SK-N-SH (cell line): ENCODE measurements around the gene DGKZ. TPM values are rescaled to one million over a fixed set of nuclear protein-coding genes. Genes with fewer than 3 reads are reported as not detected.

Experiments used
- CTCF ChIA-PET: fragments of 300-600, 350-600 bp; formaldehyde crosslinking; extraction: SDS; loops from one replicate; lab custom pipeline; 2021; lab: Yijun Ruan, JAX
- POLR2A ChIA-PET: fragments of 350-600 bp; sonication (Branson Sonifier 250); formaldehyde crosslinking; extraction: SDS; loops from one replicate; lab custom pipeline; 2020; ENCODE audit warnings: antibody characterized with exemption, inconsistent platforms; lab: Yijun Ruan, JAX
- DNase-seq: peaks from one replicate; pipeline ENCODE4 v3.0.0; 2012
- H2AFZ ChIP-seq: fragments of 200-600 bp; sonication (generic); 2 replicates; pipeline ENCODE4 v1.8.1; 2016; ENCODE audit warnings: antibody characterized with exemption, mild to moderate bottlenecking, low read depth
- H3F3A ChIP-seq: fragments of 200-600 bp; sonication (generic); replicated peaks from 2 replicates; pipeline ENCODE3; 2016; ENCODE audit warnings: antibody characterized with exemption, mild to moderate bottlenecking; ENCODE audit not compliant: insufficient read depth
- H3K27ac ChIP-seq, 2 experiments: fragments of 200-500 bp in 1 of 2; fragments of 200-600 bp in 1 of 2; sonication (Bioruptor generic) in 1 of 2; sonication (generic), shearing (Covaris generic) in 1 of 2; 2 replicates each; pipeline versions ENCODE4 v1.5.1 to v1.6.1; 2014 to 2016; ENCODE audit warnings: low read depth in 2 of 2, inconsistent platforms in 1 of 2, low read length in 1 of 2, mild to moderate bottlenecking in 1 of 2, mixed read lengths in 1 of 2
- H3K27me3 ChIP-seq: fragments of 200-600 bp; sonication (generic), shearing (Covaris generic); 2 replicates; pipeline ENCODE4 v1.6.1; 2016; ENCODE audit warnings: mixed run types; ENCODE audit not compliant: insufficient read depth
- H3K36me3 ChIP-seq, 2 experiments: fragments of 200-500 bp in 1 of 2; fragments of 200-600 bp in 1 of 2; sonication (Bioruptor generic) in 1 of 2; sonication (generic) in 1 of 2; replicated peaks in 1 of 2; 2 replicates each; pipeline versions ENCODE3 to v1.5.1; 2014 to 2016; ENCODE audit warnings: low read length in 1 of 2, mild to moderate bottlenecking in 1 of 2; ENCODE audit not compliant: insufficient read depth in 2 of 2, control insufficient read depth in 1 of 2
- H3K4me1 ChIP-seq, 2 experiments: fragments of 200-500 bp in 1 of 2; fragments of 200-600 bp in 1 of 2; sonication (Bioruptor generic) in 1 of 2; sonication (generic), shearing (Covaris generic) in 1 of 2; 2 replicates each; pipeline versions ENCODE4 v1.5.1 to v1.6.1; 2014 to 2016; ENCODE audit warnings: low read depth in 1 of 2, low read length in 1 of 2, mixed run types in 1 of 2; ENCODE audit not compliant: insufficient read depth in 2 of 2, control insufficient read depth in 1 of 2
- H3K4me2 ChIP-seq: fragments of 200-600 bp; sonication (generic), shearing (Covaris generic); 2 replicates; pipeline ENCODE4 v1.6.1; 2017; ENCODE audit warnings: mixed run types
- H3K4me3 ChIP-seq, 2 experiments: fragments of 200-500 bp in 1 of 2; fragments of 200-600 bp in 1 of 2; sonication (Bioruptor generic) in 1 of 2; sonication (generic), shearing (Covaris generic) in 1 of 2; 2 replicates each; pipeline versions ENCODE4 v1.5.1 to v1.8.1; 2014 to 2016; ENCODE audit warnings: low read depth in 2 of 2, inconsistent platforms in 1 of 2, low read length in 1 of 2, mild to moderate bottlenecking in 1 of 2, mixed read lengths in 1 of 2, moderate library complexity in 1 of 2
- H3K79me2 ChIP-seq: fragments of 200-600 bp; sonication (generic); 2 replicates; pipeline ENCODE4 v1.8.1; 2017; ENCODE audit warnings: mild to moderate bottlenecking; ENCODE audit not compliant: insufficient read depth
- H3K9ac ChIP-seq: fragments of 200-600 bp; sonication (generic); 2 replicates; pipeline ENCODE4 v1.6.1; 2017; ENCODE audit warnings: mixed run types
- H3K9me2 ChIP-seq: fragments of 200-600 bp; sonication (generic); 2 replicates; pipeline ENCODE4 v1.6.1; 2017; ENCODE audit warnings: mixed run types
- H3K9me3 ChIP-seq: fragments of 200-600 bp; sonication (generic); 2 replicates; pipeline ENCODE4 v1.6.1; 2017; ENCODE audit warnings: mixed run types, mild to moderate bottlenecking, moderate library complexity
- H4K20me1 ChIP-seq: fragments of 200-600 bp; sonication (generic); 2 replicates; pipeline ENCODE4 v1.6.1; 2017; ENCODE audit warnings: mild to moderate bottlenecking, mixed run types; ENCODE audit not compliant: insufficient read depth
- CTCF ChIP-seq: fragments of 200-600 bp; sonication (generic); IDR thresholded peaks from 2 replicates; pipeline ENCODE4 v1.6.1; 2017; ENCODE audit warnings: antibody characterized with exemption, mild to moderate bottlenecking, moderate library complexity
- ELF1 ChIP-seq: IDR thresholded peaks from 2 replicates; pipeline ENCODE4 v1.4.0; 2012
- EP300 ChIP-seq, 2 experiments: IDR thresholded peaks; 2 replicates each; pipeline versions ENCODE4 v1.4.0 to v1.6.1; 2012; ENCODE audit warnings: borderline replicate concordance in 1 of 2, low read depth in 1 of 2, low read length in 1 of 2
- EZH2phosphoT487 ChIP-seq: fragments of 200-600 bp; sonication (generic); IDR thresholded peaks from 2 replicates; pipeline ENCODE4 v1.6.1; 2017; ENCODE audit warnings: low read depth, mixed run types, mild to moderate bottlenecking, antibody characterized with exemption, moderate library complexity, borderline replicate concordance
- FOSL2 ChIP-seq: IDR thresholded peaks from 2 replicates; pipeline ENCODE4 v1.4.0; 2012; ENCODE audit warnings: low read depth, mild to moderate bottlenecking, moderate library complexity, borderline replicate concordance
- GATA2 ChIP-seq: sonication (generic); formaldehyde crosslinking; IDR thresholded peaks from 2 replicates; pipeline ENCODE4 v1.5.0; 2020; ENCODE audit warnings: mild to moderate bottlenecking, missing genetic modification reagents
- MEF2A ChIP-seq: IDR thresholded peaks from 2 replicates; pipeline ENCODE4 v1.4.0; 2012; ENCODE audit warnings: low read depth, borderline replicate concordance
- MXI1 ChIP-seq: IDR thresholded peaks from 2 replicates; pipeline ENCODE4 v1.6.1; 2012; ENCODE audit warnings: mild to moderate bottlenecking, low read depth, low read length, improper control_type of control experiment
- PBX3 ChIP-seq: IDR thresholded peaks from 2 replicates; pipeline ENCODE4; 2012
- RCOR1 ChIP-seq: fragments of 150-350 bp; IDR thresholded peaks from 2 replicates; pipeline ENCODE4 v1.6.1; 2017; ENCODE audit warnings: antibody characterized with exemption, low read length
- RFX5 ChIP-seq: IDR thresholded peaks from 2 replicates; pipeline ENCODE4 v1.6.1; 2012; ENCODE audit warnings: mild to moderate bottlenecking, improper control_type of control experiment, low read length
- SIN3A ChIP-seq: IDR thresholded peaks from 2 replicates; pipeline ENCODE4 v1.6.1; 2012; ENCODE audit warnings: low read depth, mild to moderate bottlenecking, low read length, moderate library complexity, borderline replicate concordance
- TAF1 ChIP-seq: IDR thresholded peaks from 2 replicates; pipeline ENCODE4 v1.6.1; 2012; ENCODE audit warnings: low read depth, mild to moderate bottlenecking, low read length, moderate library complexity, borderline replicate concordance
- TCF12 ChIP-seq: IDR thresholded peaks from 2 replicates; pipeline ENCODE4 v1.4.0; 2012
- WGBS: methylation state at CpG from one replicate; pipeline ENCODE4 v1.1.6; 2017; ENCODE audit warnings: low lambda C conversion rate; 5-methylcytosine and 5-hydroxymethylcytosine counted together
- polyA plus RNA-seq, 3 experiments: library from polyadenylated mRNA; depleted of rRNA; stranded (reverse); fragments of >200 nt; gene quantifications; 2 replicates each; pipeline ENCODE4 v1.2.3, GENCODE V29; 2012
- TF ChIP-seq, protein P1 (sequence below): IDR thresholded peaks from 2 replicates; pipeline ENCODE4 v1.4.0; 2012; ENCODE audit warnings: low read depth, borderline replicate concordance
- TF ChIP-seq, protein P2 (sequence below): IDR thresholded peaks from 2 replicates; pipeline ENCODE4 v1.4.0; 2012; ENCODE audit warnings: low read depth

Gene DGKZ
- polyA plus RNA-seq, 1 of the 3 experiments (the other 2 are of a cell fraction): 33.2 TPM

- TF ChIP-seq, protein P1, sequence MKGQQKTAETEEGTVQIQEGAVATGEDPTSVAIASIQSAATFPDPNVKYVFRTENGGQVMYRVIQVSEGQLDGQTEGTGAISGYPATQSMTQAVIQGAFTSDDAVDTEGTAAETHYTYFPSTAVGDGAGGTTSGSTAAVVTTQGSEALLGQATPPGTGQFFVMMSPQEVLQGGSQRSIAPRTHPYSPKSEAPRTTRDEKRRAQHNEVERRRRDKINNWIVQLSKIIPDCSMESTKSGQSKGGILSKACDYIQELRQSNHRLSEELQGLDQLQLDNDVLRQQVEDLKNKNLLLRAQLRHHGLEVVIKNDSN: no peak
- TF ChIP-seq FOSL2: no peak
- TF ChIP-seq, protein P2, sequence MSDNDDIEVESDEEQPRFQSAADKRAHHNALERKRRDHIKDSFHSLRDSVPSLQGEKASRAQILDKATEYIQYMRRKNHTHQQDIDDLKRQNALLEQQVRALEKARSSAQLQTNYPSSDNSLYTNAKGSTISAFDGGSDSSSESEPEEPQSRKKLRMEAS: no peak
- no peak for TF ChIP-seq CTCF
- no peak for TF ChIP-seq EZH2phosphoT487
- no peak for TF ChIP-seq SIN3A
- no peak for TF ChIP-seq TAF1
- no peak for TF ChIP-seq EP300 (IDR thresholded peaks at IDR 0.05; ENCODE audit: borderline replicate concordance in 1 of 2, low read depth in 1 of 2, low read length in 1 of 2)
Observed at GRCh38 chr11:46345131-46345597, 2.1 kb upstream of the DGKZ start (continued).

GRCh38 chr11:46345881-46346484 lies 1.3 kb upstream of the DGKZ start:
- no peak overlapping the region for H3K27ac ChIP-seq
- ChIA-PET POLR2A (no interaction called here), CTCF (interaction anchor here (1.1 to 17.7 kb wide), 12 partner anchors 9 to 144 kb away, joined by 3 to 423 read pairs (median 4); no protein-coding TSS in a partner anchor)
- H3K4me2 ChIP-seq: no peak overlapping the region
- H3K27me3 ChIP-seq: no peaks in the 10 kb centered on the region
- no peak overlapping the region for H3K9ac ChIP-seq
- peaks cover 13% of the 10 kb centered on the region; the same call in 1 of the 2 replicates for H4K20me1 ChIP-seq
- DNase-seq: no peak
- H3K79me2 ChIP-seq: peaks cover 32% of the 10 kb centered on the region
- TF ChIP-seq MEF2A: no peak
- TF ChIP-seq, protein P2: no peak
- TF ChIP-seq EP300 (IDR thresholded peaks at IDR 0.05; ENCODE audit: borderline replicate concordance in 1 of 2, low read depth in 1 of 2, low read length in 1 of 2): no peak
- TF ChIP-seq ELF1: no peak
- no peak for TF ChIP-seq CTCF
- no peak for TF ChIP-seq GATA2 (CRISPR knock-in tag)
- no peak for TF ChIP-seq RCOR1
- TF ChIP-seq MXI1: no peak
- TF ChIP-seq PBX3: no peak
- TF ChIP-seq TCF12: no peak
- TF ChIP-seq RFX5: no peak
- H3K9me2 ChIP-seq: no peaks in the 10 kb centered on the region
- no peaks in the 10 kb centered on the region for H3F3A ChIP-seq
- H3K4me1 ChIP-seq: peaks cover 11 to 23% of the 10 kb centered on the region in 2 experiments; a peak in 3 of 4 replicates
- H3K9me3 ChIP-seq: no peaks in the 10 kb centered on the region
- no peak overlapping the region for H2AFZ ChIP-seq
- no peak overlapping the region for H3K4me3 ChIP-seq
- peaks cover 0 to 3% of the 10 kb centered on the region in 2 experiments for H3K36me3 ChIP-seq
- WGBS: 86% methylated on average over 7 of the region's 10 CpGs
